ENCODE data around the gene CCR2. TPM values are rescaled to one million over a fixed set of nuclear protein-coding genes. Genes with fewer than 3 reads are reported as not detected.

Gene CCR2
- polyA plus RNA-seq, 1 donor (not counting 4 experiments of a cell fraction or from before 2014, with no cell fraction given): 0.07 TPM

GRCh38 chr3:46375218-46375617, 21.3 kb downstream of the CCR2 start:
- Histone ChIP-seq H3K9me1 (ENCODE audit: control insufficient read depth, extremely low read depth, insufficient read depth, low read length) (no peaks in the 10 kb centered on the region), H3K27ac (ENCODE audit: control insufficient read depth, insufficient read depth, low read length) (no peak overlapping the region), H4K20me1 (ENCODE audit: control insufficient read depth, extremely low read depth, insufficient read depth, low read length) (no peaks in the 10 kb centered on the region), H3K9me3 (ENCODE audit: control insufficient read depth, low read depth, low read length) (no peaks in the 10 kb centered on the region), H3K27me3 (ENCODE audit: control insufficient read depth, extremely low read depth, insufficient read depth, low read length) (peaks cover 7% of the 10 kb centered on the region), H3K36me3 (ENCODE audit: control insufficient read depth in 2 of 2, extremely low read depth in 1 of 2, insufficient read depth in 2 of 2, low read length in 2 of 2) (no peaks in the 10 kb centered on the region), H3K4me3 (ENCODE audit: control insufficient read depth in 2 of 3, extremely low read depth in 1 of 3, insufficient read depth in 2 of 3, low read depth in 1 of 3, low read length in 3 of 3) (no peak overlapping the region), H3K4me2 (ENCODE audit: control insufficient read depth, extremely low read depth, insufficient read depth, low read depth, low read length) (no peak overlapping the region), H3K4me1 (ENCODE audit: control insufficient read depth, extremely low read depth, insufficient read depth, low read length) (peaks cover 6% of the 10 kb centered on the region), H3K79me2 (ENCODE audit: control insufficient read depth, insufficient read depth, low read length) (no peaks in the 10 kb centered on the region), H3K9ac (ENCODE audit: control insufficient read depth, extremely low read depth, insufficient read depth, low read length) (no peak overlapping the region), H2AFZ (ENCODE audit: control insufficient read depth, low read length) (no peak overlapping the region)
- DNase-seq (ENCODE audit: low read depth, low spot score) (no peak), FAIRE-seq (no peak)
- dilution Hi-C loops (cut with MboI; ENCODE audit: extremely low pct_ligation_motif_present, low sequenced_read_pairs): no loop called here
- TF ChIP-seq CTCF (optimal IDR thresholded peaks at IDR 0.05 in 1 of 3, IDR thresholded peaks at IDR 0.05 in 1 of 3, conservative IDR thresholded peaks at IDR 0.05 in 1 of 3; ENCODE audit: extremely low read depth in 1 of 3, insufficient read depth in 2 of 3, low read length in 3 of 3): no peak
- TF ChIP-seq EZH2 (IDR thresholded peaks at IDR 0.05; ENCODE audit: low read length): no peak

GRCh38 chr3:46375814-46376213, 21.9 kb downstream of the CCR2 start:
- Histone ChIP-seq H3K27ac (ENCODE audit: control insufficient read depth, insufficient read depth, low read length) (no peak overlapping the region), H2AFZ (ENCODE audit: control insufficient read depth, low read length) (no peak overlapping the region), H3K9me1 (ENCODE audit: control insufficient read depth, extremely low read depth, insufficient read depth, low read length) (no peaks in the 10 kb centered on the region), H3K4me3 (ENCODE audit: control insufficient read depth in 2 of 3, extremely low read depth in 1 of 3, insufficient read depth in 2 of 3, low read depth in 1 of 3, low read length in 3 of 3) (no peak overlapping the region), H3K4me1 (ENCODE audit: control insufficient read depth, extremely low read depth, insufficient read depth, low read length) (peaks cover 12% of the 10 kb centered on the region), H3K36me3 (ENCODE audit: control insufficient read depth in 2 of 2, extremely low read depth in 1 of 2, insufficient read depth in 2 of 2, low read length in 2 of 2) (no peaks in the 10 kb centered on the region), H3K4me2 (ENCODE audit: control insufficient read depth, extremely low read depth, insufficient read depth, low read depth, low read length) (no peak overlapping the region), H3K9me3 (ENCODE audit: control insufficient read depth, low read depth, low read length) (no peaks in the 10 kb centered on the region), H3K79me2 (ENCODE audit: control insufficient read depth, insufficient read depth, low read length) (no peaks in the 10 kb centered on the region), H3K9ac (ENCODE audit: control insufficient read depth, extremely low read depth, insufficient read depth, low read length) (no peak overlapping the region), H4K20me1 (ENCODE audit: control insufficient read depth, extremely low read depth, insufficient read depth, low read length) (no peaks in the 10 kb centered on the region), H3K27me3 (ENCODE audit: control insufficient read depth, extremely low read depth, insufficient read depth, low read length) (peaks cover 7% of the 10 kb centered on the region)
- no peak for FAIRE-seq
- dilution Hi-C loops (cut with MboI; ENCODE audit: extremely low pct_ligation_motif_present, low sequenced_read_pairs): no loop called here
- no peak for DNase-seq (ENCODE audit: low read depth, low spot score)
- TF ChIP-seq EZH2 (IDR thresholded peaks at IDR 0.05; ENCODE audit: low read length) (no peak), CTCF (optimal IDR thresholded peaks at IDR 0.05 in 1 of 3, IDR thresholded peaks at IDR 0.05 in 1 of 3, conservative IDR thresholded peaks at IDR 0.05 in 1 of 3; ENCODE audit: extremely low read depth in 1 of 3, insufficient read depth in 2 of 3, low read length in 3 of 3) (no peak)
